ENCODE measurements around the gene UEVLD.
"Not testable (repeated sequence)": the region's sequence is repeated elsewhere in the genome, so short reads cannot be mapped to it uniquely, and the experiment has no call there.

The UEVLD gene

GRCh38 chr11:18608376-18608775, 19.8 kb upstream of the UEVLD start:
- Mint-ChIP-seq H3K27ac (no peak overlapping the region), H3K27me3 (ENCODE audit: low read depth) (no peaks in the 10 kb centered on the region), H3K9me3 (no peaks in the 10 kb centered on the region), H3K4me3 (no peak overlapping the region), H3K4me1 (ENCODE audit: low read depth) (no peaks in the 10 kb centered on the region), H3K36me3 (ENCODE audit: low read depth) (peaks cover 26% of the 10 kb centered on the region)
- no peak for DNase-seq (ENCODE audit: low spot score)

- Mint-ChIP-seq H3K27me3 (ENCODE audit: low read depth) (no peaks in the 10 kb centered on the region), H3K4me1 (ENCODE audit: low read depth) (no peaks in the 10 kb centered on the region), H3K27ac (no peak overlapping the region), H3K4me3 (no peak overlapping the region), H3K36me3 (ENCODE audit: low read depth) (peaks cover 2% of the 10 kb centered on the region), H3K9me3 (no peaks in the 10 kb centered on the region)
- no peak for DNase-seq (ENCODE audit: low spot score)
Measured at GRCh38 chr11:18600915-18601569, 12.5 kb upstream of the UEVLD start.

GRCh38 chr11:18599739-18600230, 11.3 kb upstream of the UEVLD start, which contains the start of gene MISFA:
Gene MISFA (plus strand): TSS chr11:18599789. CDS start chr11:18599929, 140 bp downstream.
- H3K27ac Mint-ChIP-seq = no peak within 1 kb of the TSS
- no peak for DNase-seq (ENCODE audit: low spot score)
- no peaks in the 10 kb centered on the region for H3K9me3 Mint-ChIP-seq
- peaks cover 3% of the 10 kb centered on the region for H3K36me3 Mint-ChIP-seq (ENCODE audit: low read depth)
- H3K27me3 Mint-ChIP-seq (ENCODE audit: low read depth) = no peaks in the 10 kb centered on the region
- no peaks in the 10 kb centered on the region for H3K4me1 Mint-ChIP-seq (ENCODE audit: low read depth)
- H3K4me3 Mint-ChIP-seq = no peak within 1 kb of the TSS

- Mint-ChIP-seq H3K4me1 (ENCODE audit: low read depth) (peaks cover 11% of the 10 kb centered on the region), H3K27ac (no peak overlapping the region), H3K27me3 (ENCODE audit: low read depth) (no peaks in the 10 kb centered on the region), H3K9me3 (no peaks in the 10 kb centered on the region), H3K4me3 (no peak overlapping the region), H3K36me3 (ENCODE audit: low read depth) (peaks cover 3% of the 10 kb centered on the region)
- no peak for DNase-seq (ENCODE audit: low spot score)
Measured at GRCh38 chr11:18594999-18595749, 6.6 kb upstream of the UEVLD start.

GRCh38 chr11:18594088-18594487, 5.6 kb upstream of the UEVLD start:
- H3K4me1 Mint-ChIP-seq (ENCODE audit: low read depth) = peaks cover 13% of the 10 kb centered on the region
- DNase-seq (ENCODE audit: low spot score); H3K36me3 Mint-ChIP-seq (ENCODE audit: low read depth); H3K4me3 Mint-ChIP-seq; H3K27me3 Mint-ChIP-seq (ENCODE audit: low read depth); H3K9me3 Mint-ChIP-seq; H3K27ac Mint-ChIP-seq: not testable (repeated sequence)

GRCh38 chr11:18590571-18590970, 2.0 kb upstream of the UEVLD start:
- Mint-ChIP-seq H3K36me3 (ENCODE audit: low read depth) (no peaks in the 10 kb centered on the region), H3K9me3 (no peaks in the 10 kb centered on the region), H3K27me3 (ENCODE audit: low read depth) (no peaks in the 10 kb centered on the region), H3K4me1 (ENCODE audit: low read depth) (peaks cover 13% of the 10 kb centered on the region), H3K4me3 (no peak overlapping the region), H3K27ac (no peak overlapping the region)
- no peak for DNase-seq (ENCODE audit: low spot score)

- no peak for DNase-seq (ENCODE audit: low spot score)
- Mint-ChIP-seq H3K27ac (no peak overlapping the region), H3K27me3 (ENCODE audit: low read depth) (no peaks in the 10 kb centered on the region), H3K4me3 (no peak overlapping the region), H3K9me3 (no peaks in the 10 kb centered on the region), H3K36me3 (ENCODE audit: low read depth) (peaks cover 24% of the 10 kb centered on the region), H3K4me1 (ENCODE audit: low read depth) (peaks cover 12% of the 10 kb centered on the region)
Measured at GRCh38 chr11:18581825-18582224, 6.7 kb downstream of the UEVLD start.

GRCh38 chr11:18580113-18580766, 8.3 kb downstream of the UEVLD start:
- no peak overlapping the region for H3K27ac Mint-ChIP-seq
- H3K4me3 Mint-ChIP-seq = no peak overlapping the region
- H3K4me1 Mint-ChIP-seq (ENCODE audit: low read depth) = peaks cover 24% of the 10 kb centered on the region
- H3K9me3 Mint-ChIP-seq = no peaks in the 10 kb centered on the region
- H3K27me3 Mint-ChIP-seq (ENCODE audit: low read depth) = no peaks in the 10 kb centered on the region
- DNase-seq (ENCODE audit: low spot score) = no peak
- H3K36me3 Mint-ChIP-seq (ENCODE audit: low read depth) = peaks cover 29% of the 10 kb centered on the region

- peaks cover 33% of the 10 kb centered on the region for H3K36me3 Mint-ChIP-seq (ENCODE audit: low read depth)
- DNase-seq (ENCODE audit: low spot score) = peak; percentile 13
- peak overlapping the region; percentile 87 for H3K27ac Mint-ChIP-seq
- H3K4me3 Mint-ChIP-seq = peak overlapping the region; percentile 72
- H3K27me3 Mint-ChIP-seq (ENCODE audit: low read depth) = no peaks in the 10 kb centered on the region
- peaks cover 25% of the 10 kb centered on the region for H3K4me1 Mint-ChIP-seq (ENCODE audit: low read depth)
- no peaks in the 10 kb centered on the region for H3K9me3 Mint-ChIP-seq
Measured at GRCh38 chr11:18578975-18579598, 9.4 kb downstream of the UEVLD start.

- Mint-ChIP-seq H3K27ac (peak overlapping the region; percentile 49), H3K9me3 (no peaks in the 10 kb centered on the region), H3K4me3 (no peak overlapping the region), H3K36me3 (ENCODE audit: low read depth) (peaks cover 43% of the 10 kb centered on the region), H3K27me3 (ENCODE audit: low read depth) (no peaks in the 10 kb centered on the region), H3K4me1 (ENCODE audit: low read depth) (peaks cover 31% of the 10 kb centered on the region)
- no peak for DNase-seq (ENCODE audit: low spot score)
Measured at GRCh38 chr11:18575361-18575760, 13.2 kb downstream of the UEVLD start.

GRCh38 chr11:18567081-18567480, 21.5 kb downstream of the UEVLD start:
- H3K4me3 Mint-ChIP-seq = no peak overlapping the region
- DNase-seq (ENCODE audit: low spot score) = no peak
- no peak overlapping the region for H3K27ac Mint-ChIP-seq
- no peaks in the 10 kb centered on the region for H3K9me3 Mint-ChIP-seq
- H3K4me1 Mint-ChIP-seq (ENCODE audit: low read depth) = peaks cover 1% of the 10 kb centered on the region
- no peaks in the 10 kb centered on the region for H3K27me3 Mint-ChIP-seq (ENCODE audit: low read depth)
- peaks cover 10% of the 10 kb centered on the region for H3K36me3 Mint-ChIP-seq (ENCODE audit: low read depth)

- peaks cover 9% of the 10 kb centered on the region for H3K36me3 Mint-ChIP-seq (ENCODE audit: low read depth)
Measured at GRCh38 chr11:18566406-18566805, 22.1 kb downstream of the UEVLD start.

GRCh38 chr11:18564149-18564548, 24.4 kb downstream of the UEVLD start:
- Mint-ChIP-seq H3K27me3 (ENCODE audit: low read depth) (no peaks in the 10 kb centered on the region), H3K36me3 (ENCODE audit: low read depth) (peaks cover 3% of the 10 kb centered on the region), H3K27ac (no peak overlapping the region), H3K4me1 (ENCODE audit: low read depth) (no peaks in the 10 kb centered on the region), H3K9me3 (no peaks in the 10 kb centered on the region), H3K4me3 (no peak overlapping the region)
- no peak for DNase-seq (ENCODE audit: low spot score)

More at GRCh38 chr11:18566406-18566805, 22.1 kb downstream of the UEVLD start:
- Mint-ChIP-seq H3K27me3 (ENCODE audit: low read depth) (no peaks in the 10 kb centered on the region), H3K9me3 (no peaks in the 10 kb centered on the region), H3K4me1 (ENCODE audit: low read depth) (peaks cover under 1% of the 10 kb centered on the region), H3K4me3 (no peak overlapping the region), H3K27ac (no peak overlapping the region)
- DNase-seq (ENCODE audit: low spot score) = no peak
